ENCODE data around the gene BCL2A1.
"Not testable (repeated sequence)": the region's sequence is repeated elsewhere in the genome, so short reads cannot be mapped to it uniquely, and the experiment has no call there.

The BCL2A1 gene

GRCh38 chr15:79989183-79989582 is 18.2 kb upstream of the BCL2A1 start:
- no peak for DNase-seq (ENCODE audit: low spot score)

DNA sequence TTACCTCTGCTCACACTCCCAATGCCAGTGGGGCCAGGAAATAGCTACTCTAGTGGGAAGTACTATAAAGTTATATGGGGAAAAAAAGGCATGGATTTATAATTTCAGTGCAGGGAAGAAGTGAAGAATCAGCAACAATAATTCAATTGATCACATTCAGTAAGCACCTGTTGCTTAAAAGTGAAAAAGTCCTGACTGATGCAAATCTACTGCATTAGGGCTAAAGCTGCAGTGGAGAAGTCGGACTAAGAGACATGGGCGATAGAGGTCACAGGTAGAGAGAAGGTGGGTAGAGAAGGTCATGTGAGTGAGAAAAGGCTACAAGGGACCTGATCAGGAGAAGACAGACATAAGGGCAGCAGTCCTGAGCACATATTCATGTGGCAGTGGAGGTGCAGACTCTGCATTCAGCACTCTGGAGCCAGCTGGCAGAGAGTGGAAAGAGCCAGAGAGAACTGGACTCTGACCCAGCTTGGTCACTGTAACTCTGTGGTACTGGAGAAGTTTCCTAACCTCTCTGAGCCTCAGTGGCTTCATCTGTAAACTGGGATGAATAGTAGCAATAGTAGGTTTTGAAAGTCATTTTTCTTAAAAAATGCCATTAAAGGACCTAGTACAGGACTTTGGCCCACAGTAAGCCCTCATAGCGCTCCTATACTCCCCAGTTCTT is 17.6 kb upstream of the BCL2A1 start:
- DNase-seq (ENCODE audit: low spot score): no peak

- DNase-seq (ENCODE audit: low spot score): no peak
These were observed 17.0 kb upstream of the BCL2A1 start for GRCh38 chr15:79987969-79988368.

- DNase-seq (ENCODE audit: low spot score): no peak
These were observed 16.6 kb upstream of the BCL2A1 start for GRCh38 chr15:79987569-79987955.

- no peak for DNase-seq (ENCODE audit: low spot score)
These were observed 10.9 kb upstream of the BCL2A1 start for GRCh38 chr15:79981831-79982455.

DNA sequence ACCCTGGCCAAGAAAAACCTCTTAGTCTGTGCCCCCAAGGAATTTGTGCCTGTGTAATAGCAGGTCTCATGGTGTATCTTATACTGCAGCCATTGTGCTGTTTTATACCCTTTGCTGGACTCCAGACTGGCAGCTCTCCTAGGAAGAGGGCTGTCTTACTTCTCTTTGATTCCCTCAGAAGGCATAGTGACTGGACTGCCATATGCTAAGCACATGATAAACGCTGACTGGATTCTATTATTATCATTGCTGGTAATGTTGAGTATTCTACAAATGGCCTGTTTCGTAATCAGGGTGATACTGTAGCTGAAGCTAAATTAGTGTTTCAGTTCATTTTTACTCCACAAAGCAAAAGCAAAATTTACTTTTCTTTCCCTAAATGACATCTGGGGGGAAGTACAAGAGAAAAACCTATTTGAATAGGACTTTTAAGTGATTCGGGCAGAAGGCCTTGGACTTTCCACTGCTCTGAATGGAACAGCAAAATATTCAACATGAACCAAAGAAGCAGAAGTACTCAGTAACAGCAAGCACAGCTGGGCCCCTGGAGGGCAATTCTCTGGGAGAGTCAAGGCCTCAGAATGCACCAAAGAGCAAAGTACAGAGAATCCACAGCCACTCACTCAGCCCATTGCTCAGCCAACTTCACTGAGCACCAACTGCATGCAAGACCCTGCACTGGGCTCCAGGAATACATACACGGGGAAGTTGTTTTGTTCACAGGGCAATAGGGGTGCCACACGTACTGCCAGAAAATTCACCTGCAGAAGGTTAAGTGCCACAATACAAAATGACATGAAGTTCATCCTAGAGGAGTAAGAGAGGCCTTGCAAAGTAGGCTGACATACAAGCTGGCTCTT is 7.9 kb upstream of the BCL2A1 start:
- peak; percentile 65 for DNase-seq (ENCODE audit: low spot score)

- no peak for DNase-seq (ENCODE audit: low spot score)
These were observed 7.3 kb upstream of the BCL2A1 start for GRCh38 chr15:79978260-79978654.

- DNase-seq (ENCODE audit: low spot score): no peak
These were observed 6.5 kb upstream of the BCL2A1 start for GRCh38 chr15:79977431-79978054.

- no peak for DNase-seq (ENCODE audit: low spot score)
These were observed 2.6 kb upstream of the BCL2A1 start for GRCh38 chr15:79973456-79974195.

DNA sequence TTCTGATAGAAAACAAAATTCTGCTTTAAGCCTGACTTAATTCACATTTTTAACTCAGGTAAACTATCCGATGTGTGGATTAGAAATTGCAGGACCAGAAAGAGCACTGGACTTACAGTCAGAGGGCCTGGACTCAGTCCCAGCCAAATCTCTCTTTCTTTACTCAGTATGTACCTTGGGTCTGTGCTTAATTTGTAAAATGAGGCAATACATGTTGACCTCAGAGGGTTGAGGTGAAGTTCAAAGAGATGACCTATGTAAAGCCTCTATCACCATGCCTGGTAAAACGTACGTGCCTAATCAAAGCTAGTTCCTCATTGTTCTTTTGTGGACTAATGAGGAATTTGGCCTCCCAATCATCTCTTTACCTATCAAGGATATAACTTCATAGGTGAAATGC is 1.9 kb upstream of the BCL2A1 start:
- DNase-seq (ENCODE audit: low spot score): no peak

GRCh38 chr15:79970181-79970580 is 815 bp downstream of the BCL2A1 start:
- DNase-seq (ENCODE audit: low spot score): no peak

GRCh38 chr15:79969146-79969545 is 1.9 kb downstream of the BCL2A1 start:
- DNase-seq (ENCODE audit: low spot score): no peak

DNA sequence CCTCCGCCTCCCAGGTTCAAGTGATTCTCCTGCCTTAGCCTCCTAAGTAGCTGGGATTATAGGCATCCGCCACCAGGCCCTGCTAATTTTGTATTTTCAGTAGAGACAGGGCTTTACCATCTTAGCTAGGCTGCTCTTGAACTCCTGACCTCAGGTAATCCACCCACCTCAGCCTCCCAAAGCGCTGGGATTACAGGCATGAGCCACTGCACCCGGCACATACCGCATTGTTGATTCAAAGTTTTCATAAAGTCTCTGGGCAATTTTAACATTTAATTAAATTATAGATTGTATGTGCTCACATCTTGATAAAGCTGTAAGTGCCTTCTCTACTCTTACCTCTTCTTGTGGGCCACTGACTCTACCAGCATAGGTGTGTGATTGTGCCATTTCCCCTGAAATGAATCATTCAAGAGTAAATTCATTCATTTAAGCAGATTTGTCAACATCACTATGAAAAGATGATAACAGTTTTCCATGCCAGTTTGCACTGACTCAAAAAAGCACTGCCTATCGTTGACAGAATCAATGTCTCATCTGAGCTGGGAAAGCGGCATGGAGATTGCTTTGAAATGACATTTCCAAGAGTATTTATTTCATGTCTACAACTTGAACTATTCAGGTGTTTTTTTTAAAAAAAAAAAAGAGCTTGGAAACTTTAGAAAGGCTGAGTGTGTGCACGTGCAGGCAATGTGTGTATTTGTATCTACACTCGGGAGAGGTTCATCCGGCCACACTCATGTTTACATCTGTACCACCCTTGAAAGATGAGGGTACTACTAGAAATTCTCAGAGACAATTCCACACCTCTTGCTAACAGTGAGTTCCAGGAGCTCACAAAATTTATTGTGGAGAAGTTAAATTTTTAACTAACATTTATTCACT is 3.5 kb downstream of the BCL2A1 start:
- DNase-seq (ENCODE audit: low spot score): no peak

- no peak for DNase-seq (ENCODE audit: low spot score)
These were observed 4.2 kb downstream of the BCL2A1 start for GRCh38 chr15:79966634-79967297.

DNA sequence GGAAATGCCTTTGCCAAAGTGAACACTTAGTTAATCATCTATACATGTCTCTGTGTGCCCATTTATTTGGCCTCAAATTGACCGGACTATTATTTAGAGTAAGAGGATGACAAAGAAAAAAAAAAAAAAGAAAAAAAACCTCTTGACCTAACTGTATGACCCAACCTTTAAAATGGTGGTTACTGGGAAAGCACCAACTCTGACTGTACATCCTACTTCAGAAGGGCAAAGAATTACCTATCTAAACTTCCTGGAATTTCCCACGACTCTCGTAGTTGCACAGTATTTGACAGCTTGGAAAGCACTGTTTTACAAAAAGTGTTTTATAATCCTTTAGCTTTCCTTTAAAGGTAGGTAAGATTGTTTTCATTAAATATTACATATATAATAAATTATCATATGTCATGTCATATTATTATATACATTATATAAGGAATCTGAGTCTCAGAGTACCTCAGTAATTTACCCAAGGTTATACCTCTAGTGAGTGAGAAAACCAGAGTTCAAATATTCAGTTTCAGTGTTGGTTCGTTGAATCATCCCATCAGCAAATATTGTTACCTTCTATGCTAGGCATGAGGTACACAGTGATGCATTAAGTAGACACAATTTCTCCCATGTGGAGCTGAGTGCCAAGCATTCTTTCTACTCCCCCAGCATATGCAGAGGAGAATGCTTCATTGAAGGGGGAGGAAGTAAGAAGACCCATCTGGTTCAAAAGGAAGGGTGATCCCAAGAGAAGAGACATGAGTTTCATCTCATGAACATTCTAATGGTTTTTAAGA is 5.0 kb downstream of the BCL2A1 start:
- no peak for DNase-seq (ENCODE audit: low spot score)

GRCh38 chr15:79964232-79964805 is 6.7 kb downstream of the BCL2A1 start:
- no peak for DNase-seq (ENCODE audit: low spot score)

- DNase-seq (ENCODE audit: low spot score): not testable (repeated sequence)
These were observed 8.1 kb downstream of the BCL2A1 start for GRCh38 chr15:79962921-79963320.

- DNase-seq (ENCODE audit: low spot score): no peak
These were observed 8.8 kb downstream of the BCL2A1 start for GRCh38 chr15:79962178-79962577.

Data from AG08395 (cell line).